Inflammatory macrophage treated with lipopolysaccharide for 1 hour (primary cell): ENCODE results near the gene RALGPS1.
A peak's percentile ranks its signal among the peaks of the same experiment; 100 is the strongest.

Experiments used
- DNase-seq, 2 donors: peaks; one replicate each; pipeline ENCODE4 v3.0.0-alpha.2; 2020 to 2022

RALGPS1 gene

DNA sequence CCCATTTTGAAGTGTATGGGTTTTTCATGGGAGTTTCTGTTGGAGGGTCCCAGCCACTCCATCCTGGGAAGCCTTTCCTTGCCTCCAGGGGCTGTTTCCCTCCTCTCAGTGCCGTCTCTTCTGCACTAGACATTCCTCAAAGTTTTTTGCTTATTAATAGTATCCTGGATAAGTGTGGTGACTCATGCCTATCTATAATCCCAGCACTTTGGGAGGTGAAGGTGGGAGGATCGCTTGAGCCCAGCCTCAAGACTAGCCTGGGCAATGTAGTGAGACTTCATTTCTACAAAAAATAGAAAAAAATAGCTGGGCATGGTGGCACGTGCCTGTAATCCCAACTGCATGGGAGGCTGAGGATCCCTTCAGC is 43.1 kb downstream of the RALGPS1 start:
- DNase-seq, result no peak

DNA sequence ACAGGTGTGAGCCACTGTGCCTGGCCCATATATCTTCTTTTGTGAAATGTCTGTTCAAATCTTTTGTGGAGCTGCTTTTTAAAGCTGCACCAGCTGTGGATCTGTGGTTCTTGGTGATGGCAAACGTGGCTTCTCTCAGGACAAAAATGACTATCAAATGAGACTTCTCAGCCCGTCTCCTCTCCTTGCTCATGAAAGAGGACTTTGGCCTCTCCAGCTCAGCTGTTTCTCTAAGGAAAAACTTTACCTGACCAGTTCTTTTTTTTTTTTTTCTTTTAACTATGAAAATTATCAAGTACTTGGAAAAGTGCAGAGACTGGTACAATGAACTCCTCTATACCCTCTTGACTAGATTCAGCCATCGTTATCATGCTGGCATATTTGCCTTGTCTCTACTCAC is 44.8 kb downstream of the RALGPS1 start:
- no peak for DNase-seq

- no peak for DNase-seq
Observed at GRCh38 chr9:126959917-126960316, 45.3 kb downstream of the RALGPS1 start.

- no peak for DNase-seq
Observed at GRCh38 chr9:126962336-126962735, 47.8 kb downstream of the RALGPS1 start.

GRCh38 chr9:126965077-126965476 is 50.5 kb downstream of the RALGPS1 start:
- DNase-seq, result no peak

DNA sequence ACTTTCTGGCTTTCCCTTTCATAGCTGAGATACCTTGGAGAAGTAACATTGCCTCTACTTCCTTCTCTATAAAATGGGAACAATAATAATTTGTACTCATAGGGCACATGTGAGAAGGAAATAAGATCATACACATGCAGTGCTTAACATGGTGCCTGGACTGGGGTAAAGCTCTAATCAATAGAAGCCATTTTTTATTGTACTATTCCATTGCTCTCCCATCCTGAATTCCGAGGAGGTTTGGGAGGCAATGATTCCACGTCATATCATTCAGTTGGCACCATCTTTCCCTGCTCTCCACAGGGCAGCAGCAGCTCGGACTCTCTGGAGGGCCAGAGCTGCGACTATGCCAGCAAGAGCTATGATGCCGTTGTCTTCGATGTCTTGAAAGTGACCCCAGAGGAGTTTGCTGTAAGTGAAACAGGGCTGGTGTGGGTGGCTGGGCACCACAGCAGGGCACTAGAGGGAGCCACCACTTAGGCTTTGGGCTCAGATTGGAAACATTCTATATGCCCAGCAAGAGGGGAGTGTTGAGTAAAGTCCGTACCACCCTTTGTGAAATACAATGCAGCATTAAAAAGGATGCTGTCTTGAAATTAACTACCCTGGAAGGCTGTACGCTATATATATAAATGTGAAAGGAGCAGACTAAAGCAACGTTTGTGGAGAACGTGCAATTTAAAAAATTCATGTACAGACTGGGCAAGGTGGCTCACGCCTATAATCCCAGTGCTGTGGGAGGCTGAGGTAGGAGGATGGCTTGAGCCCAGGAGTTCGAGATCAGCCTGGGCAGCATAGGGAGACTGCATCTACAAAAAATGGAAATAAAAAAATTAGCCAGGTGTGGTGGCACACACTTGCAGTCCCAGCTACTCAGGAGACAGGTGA is 51.2 kb downstream of the RALGPS1 start:
- DNase-seq, result peak; percentile 24 to 45

DNA sequence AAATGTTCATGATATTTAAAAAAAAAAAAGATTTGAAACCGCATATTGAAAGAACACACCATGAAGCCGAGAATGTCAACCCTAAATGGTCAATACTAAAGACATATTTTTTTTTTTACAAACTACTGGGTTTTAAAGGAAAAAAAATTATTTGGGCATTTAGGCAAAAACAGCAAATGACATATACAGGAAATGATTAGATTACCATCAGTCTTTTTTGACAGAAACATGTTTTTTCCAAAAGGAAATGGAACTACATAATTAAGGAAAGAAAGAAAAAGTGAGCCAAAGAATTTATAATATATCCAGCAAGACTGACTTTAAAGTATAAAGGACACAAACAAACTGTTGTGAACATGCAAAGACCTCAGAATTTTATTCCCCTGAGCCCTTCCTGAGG is 56.7 kb downstream of the RALGPS1 start:
- DNase-seq, result no peak

- no peak for DNase-seq
Observed at GRCh38 chr9:126973651-126974529, 59.3 kb downstream of the RALGPS1 start.

DNA sequence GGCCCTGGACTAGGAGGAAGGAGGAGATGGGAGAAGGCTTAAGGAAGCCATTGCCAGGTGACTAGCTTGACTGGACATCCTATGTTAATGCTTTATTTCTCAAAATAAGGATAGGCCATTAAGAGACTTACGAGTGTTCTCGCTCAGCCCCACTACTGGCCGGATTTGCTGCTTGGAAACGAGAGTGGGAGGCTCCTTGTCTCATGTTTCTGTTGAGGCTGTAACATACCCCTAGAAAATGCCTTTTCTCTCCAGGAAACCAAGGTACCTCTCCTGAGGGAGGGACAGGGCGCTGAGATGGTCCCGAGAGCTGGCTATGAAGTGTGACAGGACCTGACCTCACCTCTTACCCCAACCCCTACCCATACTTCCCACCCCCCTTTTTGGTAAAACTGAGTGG is 60.0 kb downstream of the RALGPS1 start:
- no peak for DNase-seq

DNA sequence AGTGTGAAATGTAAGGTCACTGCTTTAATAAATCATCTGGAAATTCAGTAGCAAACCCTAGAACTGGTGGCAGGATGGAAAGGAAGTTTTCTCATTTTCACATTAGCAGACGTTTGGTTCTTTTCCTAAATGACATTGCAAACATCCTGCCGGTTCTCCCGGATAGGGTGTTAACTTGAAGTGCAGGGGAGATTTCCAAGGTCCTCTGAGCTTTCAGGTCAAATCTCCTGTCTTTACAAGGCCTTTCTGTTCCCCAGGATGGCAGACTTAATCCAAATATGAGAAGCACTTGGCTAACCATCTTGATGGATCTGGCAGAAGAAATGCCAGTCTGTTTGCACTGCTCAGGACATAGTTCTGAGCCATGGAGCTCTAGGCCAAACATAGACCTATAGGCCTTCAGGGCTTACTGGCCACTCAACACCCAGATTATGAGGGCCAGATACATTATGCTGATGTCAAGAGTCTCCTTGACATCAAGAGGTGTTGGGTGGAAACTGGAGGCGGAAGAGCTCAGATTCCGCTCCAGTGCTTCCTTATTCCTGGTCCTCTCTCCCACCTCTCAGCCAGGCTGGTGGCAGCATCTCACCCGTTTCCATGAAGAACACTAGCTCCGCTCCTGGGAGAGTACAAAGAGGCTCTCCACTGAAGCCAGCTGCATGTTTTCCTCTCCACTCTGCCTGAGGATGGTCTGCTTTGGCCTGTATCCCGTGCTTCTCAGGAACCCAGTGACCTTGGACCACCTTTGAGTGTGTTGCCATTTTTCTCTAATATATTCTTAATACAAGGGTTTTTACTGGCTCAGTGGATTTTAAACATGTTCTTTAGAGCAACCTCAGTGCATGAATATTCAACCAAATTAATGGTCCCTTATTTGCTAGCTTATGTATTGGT is 61.0 kb downstream of the RALGPS1 start:
- DNase-seq, result no peak

DNA sequence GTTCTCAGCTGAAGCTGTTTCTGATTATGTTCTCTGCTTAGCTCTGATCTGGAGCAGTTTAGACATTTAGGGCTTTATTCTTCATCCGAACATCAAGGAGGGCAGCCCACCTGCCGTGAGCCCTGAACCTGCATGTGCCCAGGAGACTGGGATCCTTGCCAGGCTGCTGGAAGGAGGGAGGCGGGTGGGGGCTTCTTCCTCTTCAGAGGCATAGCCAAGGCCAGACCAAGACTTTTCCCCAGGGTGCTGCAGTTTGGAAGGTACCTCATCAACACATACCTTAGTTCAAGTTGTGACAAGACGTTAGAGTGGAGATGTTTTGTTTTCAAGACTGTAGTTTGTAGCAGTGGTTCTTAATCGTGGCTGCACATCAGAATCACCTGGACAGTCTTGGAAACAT is 64.9 kb downstream of the RALGPS1 start:
- DNase-seq, result no peak

GRCh38 chr9:126980231-126980630 is 65.6 kb downstream of the RALGPS1 start:
- no peak for DNase-seq

DNA sequence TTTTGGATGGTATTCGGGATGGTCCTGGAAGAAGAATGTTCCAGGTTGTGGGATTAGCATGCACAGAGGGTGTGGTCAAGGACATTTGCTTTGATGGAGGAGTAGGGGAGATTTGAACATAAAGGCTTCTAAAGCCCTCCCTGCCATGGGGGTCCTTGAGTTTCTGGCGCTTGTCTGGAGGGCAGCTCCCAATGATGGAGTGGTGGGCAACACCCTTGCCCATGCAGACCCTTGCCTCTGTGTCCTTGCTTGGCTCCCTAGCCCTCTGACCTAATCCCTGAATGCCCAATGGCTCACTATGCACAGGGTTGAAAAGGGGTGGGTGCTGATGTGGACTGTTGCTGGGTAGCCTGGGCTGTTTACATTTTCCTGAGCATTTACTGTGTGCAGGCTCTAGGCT is 66.6 kb downstream of the RALGPS1 start:
- no peak for DNase-seq

DNA sequence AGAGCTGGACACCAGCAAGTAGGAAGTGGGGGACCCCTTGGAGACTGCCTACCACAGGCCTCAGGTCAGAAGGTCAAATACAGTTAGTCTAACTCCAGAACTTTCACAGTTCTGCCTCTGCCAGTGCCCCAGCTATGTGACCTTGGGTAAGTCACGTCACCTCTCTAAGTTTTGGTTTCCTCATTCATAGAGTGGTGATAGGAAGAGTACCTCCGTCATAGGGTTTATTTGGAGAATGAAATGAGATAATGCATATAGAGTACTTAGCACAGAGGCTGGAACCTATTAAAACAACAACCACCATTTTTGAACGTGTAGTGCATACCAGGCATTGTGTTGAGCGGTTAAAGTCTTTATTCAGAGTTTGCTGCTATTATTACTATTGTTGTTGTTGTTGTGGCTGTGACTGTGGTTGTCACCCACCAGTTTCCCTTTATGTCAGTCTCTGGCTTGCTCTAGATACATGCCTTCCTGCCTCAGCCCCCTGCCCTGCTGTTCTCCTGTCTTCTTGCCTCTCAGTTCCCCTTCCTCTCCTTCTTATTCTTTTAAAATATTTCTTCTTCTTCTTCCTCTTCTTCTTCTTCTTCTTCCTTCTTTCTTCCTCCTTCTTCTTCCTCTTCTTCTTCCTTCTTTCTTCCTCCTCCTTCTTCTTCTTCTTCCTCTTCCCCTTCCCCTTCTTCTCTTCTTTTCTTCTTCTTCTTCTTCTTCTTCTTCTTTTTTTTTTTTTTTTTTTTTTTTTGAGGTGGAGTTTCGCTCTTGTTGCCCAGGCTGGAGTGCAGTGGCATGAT is 67.8 kb downstream of the RALGPS1 start:
- no peak for DNase-seq

DNA sequence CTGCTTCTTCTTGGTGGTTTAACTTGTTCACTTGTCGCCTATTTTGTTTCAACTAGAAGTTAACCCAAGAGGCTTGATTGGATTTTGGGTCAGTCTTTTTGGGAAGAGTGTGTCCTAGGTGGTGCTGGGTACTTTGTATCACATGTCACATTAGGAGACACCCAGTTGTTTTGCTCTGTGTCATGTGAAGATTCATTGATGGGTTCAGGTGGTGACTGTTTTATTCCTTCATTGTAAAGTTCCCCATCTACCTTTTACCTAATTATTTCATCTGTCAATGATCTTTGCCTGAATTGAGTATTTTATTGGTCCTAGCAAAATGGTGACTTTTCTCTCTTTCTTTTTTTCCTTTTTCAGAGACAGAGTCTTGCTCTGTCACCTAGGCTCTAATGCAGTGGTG is 69.2 kb downstream of the RALGPS1 start:
- no peak for DNase-seq

DNA sequence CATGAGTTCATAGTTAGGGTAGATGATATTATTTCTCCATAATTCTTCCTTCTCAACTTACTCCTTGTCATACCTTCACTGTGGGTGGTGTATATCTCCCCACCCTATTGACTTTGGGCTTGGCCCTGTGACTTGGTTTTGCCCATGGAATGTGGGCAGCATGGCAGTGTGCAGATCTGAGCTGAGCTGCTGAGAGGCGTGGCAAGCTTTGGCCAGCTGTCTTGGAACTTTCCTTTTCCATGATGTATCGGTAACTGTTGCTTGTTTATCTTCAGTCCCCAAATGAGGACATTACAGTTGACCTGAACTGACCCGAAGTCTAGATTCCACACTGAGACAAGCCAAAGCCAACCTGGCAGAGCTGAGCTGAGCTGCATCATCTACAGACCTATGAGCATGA is 70.4 kb downstream of the RALGPS1 start:
- no peak for DNase-seq

DNA sequence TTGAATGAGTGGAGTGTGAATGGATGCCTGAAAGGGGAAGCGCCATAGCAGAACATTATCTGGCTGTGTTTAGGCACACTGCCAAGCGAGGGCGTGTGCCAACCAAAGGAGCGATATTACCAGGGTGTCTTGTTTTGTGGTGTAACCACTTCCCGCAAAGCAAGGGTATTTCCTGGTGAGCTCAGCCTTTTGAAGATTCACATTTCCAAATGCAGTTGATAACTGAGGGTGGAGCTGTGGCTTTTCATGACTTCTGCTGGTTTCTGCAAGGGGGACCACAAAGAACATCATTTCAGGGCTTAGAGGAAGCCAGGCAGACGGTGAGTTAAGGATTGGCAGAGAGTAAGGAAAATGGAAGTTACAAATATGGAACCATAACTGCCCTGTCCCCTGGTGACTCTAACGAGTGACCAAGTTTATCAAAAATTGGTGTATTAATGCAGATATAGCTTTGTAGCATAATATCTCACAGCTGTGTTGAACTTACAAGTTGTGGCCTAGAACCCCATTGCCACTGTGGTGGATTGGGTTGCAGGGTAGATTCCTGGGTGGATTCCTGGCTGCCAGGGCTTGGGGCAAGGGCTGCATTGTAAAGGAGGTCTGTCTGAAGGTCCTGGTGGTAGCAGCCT is 71.4 kb downstream of the RALGPS1 start:
- DNase-seq, result peak; percentile 91 to 92

DNA sequence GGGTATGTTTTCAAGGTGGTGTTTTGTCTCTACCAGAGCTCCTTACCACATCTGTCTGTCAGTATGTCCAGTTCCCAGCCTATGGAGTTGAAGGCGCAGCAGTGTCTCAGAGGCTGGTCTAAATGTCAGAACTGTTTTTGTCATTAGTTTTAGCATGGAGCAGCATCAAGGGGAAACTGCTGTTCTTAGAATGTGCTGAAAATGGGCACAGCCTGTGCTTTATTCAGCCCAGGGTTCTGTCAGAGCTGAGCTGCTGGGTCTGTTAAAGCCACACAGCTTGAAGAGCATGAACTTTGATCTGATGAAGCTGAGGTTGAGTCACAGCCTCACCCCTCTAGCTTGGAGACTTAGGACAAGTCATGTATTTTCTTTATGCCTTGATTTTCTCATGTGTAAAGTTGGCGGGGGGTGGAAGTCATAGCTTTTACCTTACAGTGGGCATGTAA is 71.9 kb downstream of the RALGPS1 start:
- DNase-seq, result peak in 1 of 2 donors; percentile 3

DNA sequence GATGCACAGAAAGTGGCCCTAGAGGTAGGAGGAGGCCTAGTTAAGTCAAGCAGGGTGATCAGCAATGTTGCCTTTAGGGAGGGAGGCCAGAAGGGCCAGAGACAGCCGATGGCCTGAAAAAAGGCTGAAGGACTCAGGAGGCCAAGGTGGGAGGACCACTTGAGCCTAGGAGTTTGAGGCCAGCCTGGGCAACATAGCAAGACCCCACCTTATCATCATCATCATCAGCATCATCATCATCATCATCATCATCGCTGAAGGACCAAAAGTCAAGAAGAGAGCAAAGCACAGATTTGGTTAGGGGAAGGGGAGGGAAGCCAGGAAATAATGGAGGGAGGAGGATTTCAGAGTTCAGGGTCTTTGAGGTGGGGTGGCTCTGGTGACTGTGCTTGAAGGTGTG is 74.3 kb downstream of the RALGPS1 start:
- no peak for DNase-seq

- no peak for DNase-seq
Observed at GRCh38 chr9:126989847-126990842, 75.6 kb downstream of the RALGPS1 start.
